ENCODE results near the gene YBX1. TPM values are rescaled to one million over a fixed set of nuclear protein-coding genes. Genes with fewer than 3 reads are reported as not detected.
"Not testable (repeated sequence)": the region's sequence is repeated elsewhere in the genome, so short reads cannot be mapped to it uniquely, and the experiment has no call there.

The YBX1 gene
- total and polyA plus RNA-seq, 7 donors: 878 to 1,545 (median 1,131) TPM

DNA sequence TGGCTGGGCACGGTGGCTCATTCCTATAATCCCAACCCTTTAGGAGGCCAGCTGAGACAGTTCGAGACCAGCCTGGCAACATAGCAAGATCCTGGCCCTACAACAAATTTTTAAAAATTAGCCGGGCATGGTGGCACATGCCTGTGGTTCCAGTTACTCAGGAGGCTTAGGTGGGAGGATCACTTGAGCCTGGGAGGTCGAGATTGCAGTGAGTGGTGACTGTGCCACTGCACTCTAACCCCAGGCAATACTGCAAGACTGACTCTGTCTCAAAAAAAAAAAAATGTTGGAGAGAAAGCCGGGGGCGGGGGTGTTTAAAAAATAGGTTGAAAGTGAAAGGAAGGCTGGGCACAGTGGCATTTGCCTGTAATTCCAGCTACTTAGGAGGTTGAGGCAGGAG, 41.3 kb downstream of the YBX1 start:
- Histone ChIP-seq H3K4me3 (no peak overlapping the region), H3K4me1 (no peaks in the 10 kb centered on the region), H3K9me3 (no peaks in the 10 kb centered on the region), H3K27ac (no peak overlapping the region), H3K27me3 (ENCODE audit: insufficient read depth in 3 of 3, low read length in 2 of 3) (no peaks in the 10 kb centered on the region), H3K36me3 (ENCODE audit: insufficient read depth in 1 of 2, low read depth in 1 of 2) (no peaks in the 10 kb centered on the region)
- TF ChIP-seq, protein P1, sequence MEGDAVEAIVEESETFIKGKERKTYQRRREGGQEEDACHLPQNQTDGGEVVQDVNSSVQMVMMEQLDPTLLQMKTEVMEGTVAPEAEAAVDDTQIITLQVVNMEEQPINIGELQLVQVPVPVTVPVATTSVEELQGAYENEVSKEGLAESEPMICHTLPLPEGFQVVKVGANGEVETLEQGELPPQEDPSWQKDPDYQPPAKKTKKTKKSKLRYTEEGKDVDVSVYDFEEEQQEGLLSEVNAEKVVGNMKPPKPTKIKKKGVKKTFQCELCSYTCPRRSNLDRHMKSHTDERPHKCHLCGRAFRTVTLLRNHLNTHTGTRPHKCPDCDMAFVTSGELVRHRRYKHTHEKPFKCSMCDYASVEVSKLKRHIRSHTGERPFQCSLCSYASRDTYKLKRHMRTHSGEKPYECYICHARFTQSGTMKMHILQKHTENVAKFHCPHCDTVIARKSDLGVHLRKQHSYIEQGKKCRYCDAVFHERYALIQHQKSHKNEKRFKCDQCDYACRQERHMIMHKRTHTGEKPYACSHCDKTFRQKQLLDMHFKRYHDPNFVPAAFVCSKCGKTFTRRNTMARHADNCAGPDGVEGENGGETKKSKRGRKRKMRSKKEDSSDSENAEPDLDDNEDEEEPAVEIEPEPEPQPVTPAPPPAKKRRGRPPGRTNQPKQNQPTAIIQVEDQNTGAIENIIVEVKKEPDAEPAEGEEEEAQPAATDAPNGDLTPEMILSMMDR (IDR thresholded peaks at IDR 0.05): no peak
- intact Hi-C loops (cut with DNase I): no loop called here
- DNase-seq: no peak
- ATAC-seq: no peak
- WGBS, 3 donors: 65 to 68% (median 66%) methylated on average over 6 of the region's 6 CpGs

DNA sequence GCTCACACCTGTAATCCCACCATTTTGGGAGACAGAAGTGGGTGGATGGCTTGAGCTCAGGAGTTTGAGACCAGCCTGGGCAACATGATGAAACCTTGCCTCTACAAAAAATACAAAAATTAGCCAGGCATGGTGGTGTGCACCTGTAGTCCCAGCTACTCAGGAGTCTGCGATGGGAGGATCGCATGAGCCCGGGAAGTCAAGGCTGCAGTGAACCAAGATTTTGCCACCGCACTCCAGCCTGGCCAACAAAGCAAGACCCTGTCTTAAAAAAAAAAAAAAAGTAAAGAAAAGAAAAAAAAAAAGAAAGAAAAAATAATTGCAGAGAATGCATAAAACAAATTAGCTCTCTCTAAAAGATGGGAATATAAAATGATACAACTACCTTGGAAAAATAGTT, 43.6 kb downstream of the YBX1 start:
- ATAC-seq; H3K4me3 ChIP-seq; H3K9me3 ChIP-seq; H3K4me1 ChIP-seq; H3K27me3 ChIP-seq (ENCODE audit: insufficient read depth in 3 of 3, low read length in 2 of 3); H3K36me3 ChIP-seq (ENCODE audit: insufficient read depth in 1 of 2, low read depth in 1 of 2); H3K27ac ChIP-seq; DNase-seq; intact Hi-C loops (cut with DNase I): not testable (repeated sequence)
- 94 to 98% (median 96%) methylated on average over 4 of the region's 4 CpGs for WGBS, 3 donors

DNA sequence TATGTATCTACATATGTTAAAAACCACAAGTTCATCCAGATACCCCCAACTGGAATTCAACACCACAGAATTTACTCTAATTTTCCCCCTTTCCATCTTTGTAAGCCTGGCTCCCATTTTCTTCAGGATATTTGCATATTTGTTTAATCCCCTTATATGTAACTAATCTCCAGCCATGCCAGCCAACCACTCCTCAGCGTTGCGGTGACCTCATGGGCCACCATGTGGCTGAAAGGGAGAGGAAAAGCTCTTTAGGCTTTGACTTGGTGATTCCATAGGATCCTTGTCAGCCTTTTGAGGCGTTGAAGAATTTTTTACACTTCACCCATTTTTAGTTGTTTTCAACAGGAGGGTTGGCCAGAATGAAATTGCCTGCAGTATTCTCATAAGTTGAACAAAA, 47.8 kb downstream of the YBX1 start:
- H3K4me1 ChIP-seq: no peaks in the 10 kb centered on the region
- DNase-seq (no peak), ATAC-seq (no peak)
- no peak overlapping the region for H3K4me3 ChIP-seq
- intact Hi-C loops (cut with DNase I): no loop called here
- H3K9me3 ChIP-seq: no peaks in the 10 kb centered on the region
- WGBS, 3 donors: 83 to 89% (median 86%) methylated on average over 3 of the region's 3 CpGs
- H3K27me3 ChIP-seq (ENCODE audit: insufficient read depth in 3 of 3, low read length in 2 of 3): peaks cover 0 to 3% (median 0%) of the 10 kb centered on the region in 3 donors
- no peaks in the 10 kb centered on the region for H3K36me3 ChIP-seq (ENCODE audit: insufficient read depth in 1 of 2, low read depth in 1 of 2)
- no peak overlapping the region for H3K27ac ChIP-seq
- TF ChIP-seq, protein P1 (IDR thresholded peaks at IDR 0.05): no peak

DNA sequence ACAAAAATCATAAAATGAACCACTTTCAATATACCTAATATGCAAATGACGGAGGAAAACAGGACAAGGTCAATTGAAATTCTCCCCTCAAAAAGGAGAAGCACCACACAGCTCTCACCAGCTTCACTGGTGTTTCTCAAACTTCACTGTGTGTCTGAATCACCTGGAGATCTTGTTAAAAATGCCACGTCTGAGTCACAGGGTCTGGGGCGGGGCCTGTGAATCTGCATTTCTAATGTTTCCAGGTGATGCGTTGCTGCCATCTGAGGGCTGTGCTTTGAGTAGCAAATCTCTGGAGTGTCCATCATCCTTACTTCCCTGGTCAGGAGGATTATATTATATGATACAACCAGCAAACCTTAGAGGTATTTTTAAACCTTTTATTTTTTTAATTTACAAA, 48.8 kb downstream of the YBX1 start:
- Histone ChIP-seq H3K4me1 (no peaks in the 10 kb centered on the region), H3K27ac (no peak overlapping the region), H3K27me3 (ENCODE audit: insufficient read depth in 3 of 3, low read length in 2 of 3) (peaks cover 0 to 3% (median 0%) of the 10 kb centered on the region in 3 donors), H3K9me3 (no peaks in the 10 kb centered on the region), H3K36me3 (ENCODE audit: insufficient read depth in 1 of 2, low read depth in 1 of 2) (no peaks in the 10 kb centered on the region), H3K4me3 (no peak overlapping the region)
- ATAC-seq: no peak
- TF ChIP-seq, protein P1 (IDR thresholded peaks at IDR 0.05): no peak
- WGBS, 3 donors: 71 to 81% (median 80%) methylated on average over 4 of the region's 4 CpGs
- intact Hi-C loops (cut with DNase I): no loop called here
- no peak for DNase-seq

DNA sequence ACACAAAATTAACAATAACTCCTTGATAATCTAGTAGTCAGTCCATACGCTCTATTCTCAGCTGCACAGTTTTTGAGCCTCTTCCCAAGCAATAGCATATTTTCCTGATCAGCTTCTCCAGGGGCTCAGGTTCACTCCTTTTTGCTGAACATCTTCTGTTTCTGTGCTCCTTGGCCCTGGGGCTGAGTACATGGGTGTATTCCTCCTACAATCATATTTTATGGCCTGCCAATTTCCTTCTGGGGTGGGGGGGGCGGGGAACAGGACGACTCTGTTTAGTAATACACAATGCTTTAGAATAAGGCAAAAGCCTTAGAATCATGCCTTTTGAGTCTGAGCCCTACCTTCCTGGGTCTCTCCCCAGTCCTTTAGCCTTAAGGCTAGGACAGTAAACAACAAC, 49.4 kb downstream of the YBX1 start:
- no peak for ATAC-seq
- 75 to 84% (median 80%) methylated on average over 3 of the region's 3 CpGs for WGBS, 3 donors
- Histone ChIP-seq H3K27ac (no peak overlapping the region), H3K4me1 (no peaks in the 10 kb centered on the region), H3K4me3 (no peak overlapping the region), H3K36me3 (ENCODE audit: insufficient read depth in 1 of 2, low read depth in 1 of 2) (no peaks in the 10 kb centered on the region), H3K27me3 (ENCODE audit: insufficient read depth in 3 of 3, low read length in 2 of 3) (peaks cover 0 to 3% (median 0%) of the 10 kb centered on the region in 3 donors), H3K9me3 (no peaks in the 10 kb centered on the region)
- intact Hi-C loops (cut with DNase I): no loop called here
- DNase-seq: no peak
- TF ChIP-seq, protein P1 (IDR thresholded peaks at IDR 0.05): no peak

Measured in psoas muscle (tissue), 8 donors.